GM12874 (cell line): ENCODE measurements around the gene PLCB3.

ENCODE experiments used
- TF ChIP-seq, protein P1 (sequence below): IDR thresholded peaks from 2 replicates; pipeline ENCODE4 v1.5.1; 2011; ENCODE audit warnings: low read depth, mild to moderate bottlenecking, control low read depth, low read length, moderate library complexity; ENCODE audit not compliant: insufficient read depth

PLCB3 gene

DNA sequence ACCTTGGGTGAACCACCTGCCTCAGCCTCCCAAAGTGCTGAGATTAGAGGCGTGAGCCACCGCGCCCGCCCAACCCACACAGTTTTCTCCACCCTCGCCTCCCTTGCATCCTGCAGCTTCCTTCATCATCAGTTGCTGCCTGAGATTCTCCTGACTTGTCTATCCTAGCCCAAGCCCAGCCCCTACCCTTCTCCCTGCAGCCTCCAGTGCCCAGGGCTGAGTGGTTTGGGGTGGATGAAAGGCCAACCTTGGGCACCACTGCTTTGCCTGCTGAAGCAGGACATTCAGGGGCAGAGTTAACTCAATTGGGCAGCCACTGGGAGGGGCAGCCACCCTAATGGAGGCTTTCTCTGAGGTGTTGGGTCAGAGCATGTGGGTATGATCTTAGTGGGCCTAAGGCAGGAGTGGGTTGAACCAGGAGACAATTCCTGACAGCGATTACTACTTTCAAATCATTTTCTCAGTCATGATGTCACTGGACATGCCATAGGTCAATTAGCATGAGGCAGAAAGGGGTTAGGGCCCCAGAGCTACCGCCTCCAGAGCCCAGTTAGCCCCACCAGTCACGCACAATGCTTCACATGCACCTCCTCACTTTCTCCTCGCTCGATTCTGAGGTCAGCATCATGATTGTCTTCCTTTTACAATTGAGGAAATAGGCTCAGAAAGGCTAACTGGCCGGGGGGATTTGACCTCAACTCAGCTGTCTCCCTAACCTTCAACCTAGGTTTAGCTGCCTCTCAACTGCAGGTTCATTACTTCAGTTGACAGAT lies 11.5 kb upstream of the PLCB3 start:
- TF ChIP-seq, protein P1, sequence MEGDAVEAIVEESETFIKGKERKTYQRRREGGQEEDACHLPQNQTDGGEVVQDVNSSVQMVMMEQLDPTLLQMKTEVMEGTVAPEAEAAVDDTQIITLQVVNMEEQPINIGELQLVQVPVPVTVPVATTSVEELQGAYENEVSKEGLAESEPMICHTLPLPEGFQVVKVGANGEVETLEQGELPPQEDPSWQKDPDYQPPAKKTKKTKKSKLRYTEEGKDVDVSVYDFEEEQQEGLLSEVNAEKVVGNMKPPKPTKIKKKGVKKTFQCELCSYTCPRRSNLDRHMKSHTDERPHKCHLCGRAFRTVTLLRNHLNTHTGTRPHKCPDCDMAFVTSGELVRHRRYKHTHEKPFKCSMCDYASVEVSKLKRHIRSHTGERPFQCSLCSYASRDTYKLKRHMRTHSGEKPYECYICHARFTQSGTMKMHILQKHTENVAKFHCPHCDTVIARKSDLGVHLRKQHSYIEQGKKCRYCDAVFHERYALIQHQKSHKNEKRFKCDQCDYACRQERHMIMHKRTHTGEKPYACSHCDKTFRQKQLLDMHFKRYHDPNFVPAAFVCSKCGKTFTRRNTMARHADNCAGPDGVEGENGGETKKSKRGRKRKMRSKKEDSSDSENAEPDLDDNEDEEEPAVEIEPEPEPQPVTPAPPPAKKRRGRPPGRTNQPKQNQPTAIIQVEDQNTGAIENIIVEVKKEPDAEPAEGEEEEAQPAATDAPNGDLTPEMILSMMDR, result no peak

DNA sequence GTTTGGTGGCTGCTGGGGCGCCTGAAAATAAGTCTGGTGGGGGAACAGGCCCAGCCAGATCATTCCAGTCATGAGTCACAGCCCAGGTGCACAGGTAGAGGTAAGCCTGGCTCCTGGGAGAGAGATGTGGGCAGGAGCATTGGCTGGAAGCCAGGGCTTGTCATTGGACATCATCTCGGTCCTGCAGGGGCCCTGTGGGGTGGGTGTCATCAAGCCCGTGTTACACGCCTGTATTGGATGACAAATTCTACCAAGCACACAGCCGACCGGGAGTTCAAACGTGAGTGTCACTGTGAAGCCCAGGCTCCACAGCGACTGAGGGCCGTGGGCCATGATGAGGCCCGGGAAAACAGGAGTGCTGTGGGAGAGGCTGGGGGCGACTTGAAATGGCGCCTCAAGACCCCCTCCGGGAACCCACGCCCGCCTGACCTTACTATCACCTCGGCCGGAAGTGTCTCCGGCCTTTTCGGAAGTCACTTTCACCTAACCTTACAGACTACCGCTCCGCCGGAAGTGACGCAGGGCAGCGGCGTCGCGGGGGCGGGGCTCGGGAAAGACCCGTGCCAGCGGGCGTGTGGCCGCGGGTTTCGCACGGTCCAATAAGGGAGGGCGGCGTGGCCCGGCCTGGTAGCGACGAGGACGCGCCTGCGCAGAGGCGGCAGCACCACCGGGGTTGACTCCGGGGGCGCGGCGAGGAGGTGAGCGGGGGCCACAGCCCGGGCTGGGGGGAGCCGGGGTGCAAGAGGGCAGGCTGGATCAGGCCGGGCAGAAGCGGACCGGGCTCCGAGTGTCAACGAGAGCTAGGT lies 10.7 kb upstream of the PLCB3 start, which contains the start of gene FKBP2:
Gene FKBP2, plus strand, starts transcription at position 661 of the 806 bp plus-strand sequence. CDS start 1,293 bp downstream, outside the sequence.
- TF ChIP-seq, protein P1, result no peak

DNA sequence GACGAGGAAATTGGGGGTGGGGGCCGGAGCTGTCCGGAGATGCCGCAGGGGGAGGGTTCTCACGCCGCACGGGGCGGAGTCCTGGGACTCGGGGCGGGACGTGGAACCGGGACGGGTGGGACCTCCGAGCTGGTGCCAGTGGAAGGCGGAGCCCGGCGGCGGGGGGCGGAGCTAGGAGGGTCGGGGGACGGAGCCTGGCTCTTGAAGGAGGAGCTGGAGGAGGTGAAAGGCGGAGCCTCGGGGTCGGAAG lies 10.2 kb upstream of the PLCB3 start:
- TF ChIP-seq, protein P1, result no peak

DNA sequence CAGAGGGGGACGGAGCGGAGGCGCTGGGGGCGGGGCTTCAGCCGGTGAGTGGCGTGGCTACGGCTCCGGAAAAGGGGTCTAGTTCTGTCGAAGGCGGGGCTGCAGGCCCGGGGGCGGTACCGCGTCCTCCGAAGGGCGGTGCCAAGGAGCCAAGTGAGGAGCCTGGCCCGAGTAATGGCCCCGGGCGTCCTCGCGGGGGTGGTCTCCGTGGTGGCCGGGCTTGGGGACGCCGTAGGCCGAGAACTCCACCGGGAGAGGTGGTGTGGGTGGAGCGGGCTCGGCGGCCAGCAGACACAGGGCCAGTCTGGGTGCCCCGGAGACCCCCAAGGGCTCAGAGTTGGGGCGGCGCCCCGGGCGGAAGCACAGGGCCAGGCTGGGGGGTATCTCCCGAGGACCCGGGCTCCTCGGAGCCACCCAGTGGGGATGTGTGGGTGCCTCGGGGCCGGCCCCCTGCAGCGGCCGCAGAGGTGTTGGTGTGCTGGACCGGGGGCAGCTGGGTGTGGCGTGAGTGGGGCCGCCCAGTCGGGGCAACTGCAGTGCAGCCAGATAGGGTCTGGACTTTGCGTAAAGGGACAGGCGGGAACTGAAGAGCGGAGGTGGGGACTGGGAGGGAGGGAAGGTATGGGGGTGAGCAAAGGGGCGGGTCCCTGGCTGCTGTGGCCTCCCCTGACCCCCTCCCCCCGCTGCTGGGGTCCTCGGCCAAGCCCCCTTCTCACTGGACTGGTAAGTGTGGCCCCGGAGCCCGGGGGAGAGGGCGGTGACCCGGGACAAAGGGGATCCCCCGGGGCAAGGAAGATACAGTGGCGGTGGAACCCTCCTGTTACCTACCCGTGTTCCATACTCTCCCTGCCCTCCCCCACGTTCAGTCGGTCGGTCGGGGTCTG lies 9.6 kb upstream of the PLCB3 start:
- TF ChIP-seq, protein P1, result no peak

DNA sequence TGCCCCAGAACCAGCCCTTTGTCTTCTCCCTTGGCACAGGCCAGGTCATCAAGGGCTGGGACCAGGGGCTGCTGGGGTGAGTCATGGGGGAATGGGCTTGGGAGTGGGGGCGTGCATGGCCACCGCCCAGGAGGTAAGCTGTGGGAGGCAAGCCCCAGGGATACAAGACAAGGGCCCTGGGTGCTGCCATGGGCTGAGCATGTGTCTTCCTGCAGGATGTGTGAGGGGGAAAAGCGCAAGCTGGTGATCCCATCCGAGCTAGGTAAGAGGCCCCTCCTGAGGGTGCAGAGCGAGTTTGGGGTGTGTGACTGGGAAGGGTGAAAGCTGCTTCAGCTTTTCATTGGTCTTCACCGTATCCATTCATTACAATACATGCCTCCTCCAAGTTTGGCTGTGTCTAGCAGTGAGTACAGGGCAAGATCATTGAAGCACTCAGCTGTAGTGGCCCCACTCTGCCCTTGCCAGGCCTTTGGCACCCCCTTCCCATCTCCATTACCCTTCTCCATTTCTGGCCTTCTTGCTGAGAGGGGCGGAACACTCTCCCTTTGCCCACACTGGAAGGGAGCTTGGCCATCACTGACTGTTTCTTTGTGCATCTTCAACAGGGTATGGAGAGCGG lies 8.0 kb upstream of the PLCB3 start:
- TF ChIP-seq, protein P1, result no peak

DNA sequence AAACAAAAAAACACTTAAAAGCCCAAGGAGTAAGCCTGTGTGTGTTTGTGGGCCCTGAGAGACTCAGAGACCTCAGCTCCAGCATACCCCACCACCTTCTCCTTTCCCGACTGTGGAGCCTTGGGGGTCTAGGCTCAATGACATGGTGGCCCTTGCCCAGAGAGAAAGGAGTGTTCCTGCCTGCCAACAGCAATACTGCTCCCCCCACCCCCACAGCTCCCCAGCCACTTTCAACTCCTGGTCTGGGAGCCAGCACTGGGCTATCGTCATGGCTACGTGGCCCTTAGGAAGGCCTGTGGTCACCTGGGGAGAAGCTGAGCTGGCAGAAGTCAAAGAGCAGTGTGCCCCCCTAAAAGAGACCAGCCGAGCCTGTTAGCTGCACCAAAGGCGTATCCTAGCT lies 7.2 kb upstream of the PLCB3 start:
- TF ChIP-seq, protein P1, result no peak
